Measurements from ENCODE around the gene DAB1.

DAB1 gene

DNA sequence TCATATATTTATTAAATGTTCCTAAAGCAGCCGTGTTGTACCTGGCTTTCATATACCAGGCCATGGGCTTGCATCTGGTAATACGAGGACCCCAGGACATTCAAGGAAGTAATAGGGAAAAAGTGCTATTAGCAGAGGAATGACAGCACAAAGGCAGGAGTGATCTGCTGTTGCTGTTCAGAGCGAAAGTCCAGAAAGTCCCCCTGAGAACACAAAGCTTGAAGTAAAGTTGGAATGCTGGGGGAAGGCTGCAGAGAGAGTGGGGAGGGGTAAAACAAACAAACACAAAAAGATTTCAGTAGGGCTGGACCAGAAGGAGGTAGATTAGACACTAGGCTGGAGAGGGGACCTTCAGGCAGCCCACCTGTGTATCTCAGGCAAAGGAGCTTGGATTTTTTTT lies 363.4 kb downstream of the DAB1 start:
- no peak overlapping the region for H3K9ac ChIP-seq
- H3K4me3 ChIP-seq (ENCODE audit: low read depth, low read length), result no peak overlapping the region
- no peaks in the 10 kb centered on the region for H3K27me3 ChIP-seq (ENCODE audit: control insufficient read depth, insufficient read depth, low read length)
- H3K36me3 ChIP-seq (ENCODE audit: control insufficient read depth, insufficient read depth, low read length), result no peaks in the 10 kb centered on the region
- no peak overlapping the region for H3K4me2 ChIP-seq (ENCODE audit: low read length)
- no peaks in the 10 kb centered on the region for H3K79me2 ChIP-seq
- no peaks in the 10 kb centered on the region for H3K9me3 ChIP-seq (ENCODE audit: control insufficient read depth, low read length)
- TF ChIP-seq CTCF (IDR thresholded peaks at IDR 0.05), result no peak
- H3K4me1 ChIP-seq, result no peaks in the 10 kb centered on the region
- no peak overlapping the region for H2AFZ ChIP-seq
- H3K27ac ChIP-seq, result no peak overlapping the region

DNA sequence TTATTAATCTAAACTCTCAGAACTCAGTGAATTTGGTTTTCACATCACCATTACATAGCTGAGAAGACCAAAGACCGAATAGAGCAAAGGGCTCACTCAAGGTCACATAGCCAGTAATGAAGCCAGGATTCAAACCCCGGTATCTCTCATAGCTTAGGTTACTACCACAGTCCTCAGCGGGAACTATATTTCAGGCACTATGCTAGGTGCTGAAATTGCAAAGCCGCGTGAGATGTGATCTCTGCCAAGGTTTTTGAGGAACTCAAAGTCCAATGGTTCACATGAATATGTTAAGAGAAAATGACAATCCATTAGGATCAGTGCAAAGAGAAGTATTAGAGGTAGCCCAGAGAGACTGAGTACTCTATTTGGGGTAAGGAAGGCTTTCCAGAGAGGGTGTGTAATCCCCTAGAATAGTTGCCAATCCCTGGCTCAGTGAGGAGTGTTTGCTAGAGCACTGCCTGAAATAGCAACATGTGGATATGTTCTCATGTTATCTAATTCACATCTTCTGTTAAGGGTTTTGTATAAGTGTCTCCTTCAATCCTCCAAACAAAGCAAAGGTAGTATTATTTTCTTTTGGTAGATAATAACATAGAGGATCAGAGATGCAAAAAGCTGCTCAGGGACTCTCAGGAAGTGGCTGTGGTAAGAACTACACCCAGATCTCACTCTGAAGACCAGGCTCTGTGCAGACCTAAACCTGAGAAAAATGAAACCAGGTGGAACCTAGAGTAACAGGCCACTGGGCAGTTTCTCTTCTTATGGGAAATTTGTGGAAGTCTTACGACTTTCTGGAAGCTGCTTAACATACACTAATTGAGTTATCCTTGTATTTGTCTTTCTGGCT lies 365.0 kb downstream of the DAB1 start:
- TF ChIP-seq CTCF (IDR thresholded peaks at IDR 0.05), result no peak
- Histone ChIP-seq H3K4me2 (ENCODE audit: low read length) (no peak overlapping the region), H3K4me3 (ENCODE audit: low read depth, low read length) (no peak overlapping the region), H3K36me3 (ENCODE audit: control insufficient read depth, insufficient read depth, low read length) (no peaks in the 10 kb centered on the region), H3K9me3 (ENCODE audit: control insufficient read depth, low read length) (no peaks in the 10 kb centered on the region), H3K27me3 (ENCODE audit: control insufficient read depth, insufficient read depth, low read length) (no peaks in the 10 kb centered on the region), H3K79me2 (no peaks in the 10 kb centered on the region), H3K9ac (no peak overlapping the region), H3K27ac (no peak overlapping the region), H3K4me1 (no peaks in the 10 kb centered on the region), H2AFZ (no peak overlapping the region)

GRCh38 chr1:57048856-57049255 lies 375.0 kb downstream of the DAB1 start:
- Histone ChIP-seq H3K27ac (no peak overlapping the region), H3K9ac (no peak overlapping the region), H3K4me3 (ENCODE audit: low read depth, low read length) (no peak overlapping the region), H3K4me2 (ENCODE audit: low read length) (no peak overlapping the region), H2AFZ (no peak overlapping the region), H3K4me1 (no peaks in the 10 kb centered on the region), H3K36me3 (ENCODE audit: control insufficient read depth, insufficient read depth, low read length) (no peaks in the 10 kb centered on the region), H3K9me3 (ENCODE audit: control insufficient read depth, low read length) (no peaks in the 10 kb centered on the region), H3K27me3 (ENCODE audit: control insufficient read depth, insufficient read depth, low read length) (no peaks in the 10 kb centered on the region), H3K79me2 (no peaks in the 10 kb centered on the region)
- TF ChIP-seq CTCF (IDR thresholded peaks at IDR 0.05), result no peak

- Histone ChIP-seq H3K36me3 (ENCODE audit: control insufficient read depth, insufficient read depth, low read length) (no peaks in the 10 kb centered on the region), H3K4me1 (no peaks in the 10 kb centered on the region), H3K9me3 (ENCODE audit: control insufficient read depth, low read length) (no peaks in the 10 kb centered on the region), H2AFZ (no peak overlapping the region), H3K27me3 (ENCODE audit: control insufficient read depth, insufficient read depth, low read length) (no peaks in the 10 kb centered on the region), H3K9ac (no peak overlapping the region), H3K4me3 (ENCODE audit: low read depth, low read length) (no peak overlapping the region), H3K27ac (no peak overlapping the region), H3K79me2 (no peaks in the 10 kb centered on the region), H3K4me2 (ENCODE audit: low read length) (no peak overlapping the region)
- TF ChIP-seq CTCF (IDR thresholded peaks at IDR 0.05), result no peak
Observed at GRCh38 chr1:57046462-57046861, 377.4 kb downstream of the DAB1 start.

DNA sequence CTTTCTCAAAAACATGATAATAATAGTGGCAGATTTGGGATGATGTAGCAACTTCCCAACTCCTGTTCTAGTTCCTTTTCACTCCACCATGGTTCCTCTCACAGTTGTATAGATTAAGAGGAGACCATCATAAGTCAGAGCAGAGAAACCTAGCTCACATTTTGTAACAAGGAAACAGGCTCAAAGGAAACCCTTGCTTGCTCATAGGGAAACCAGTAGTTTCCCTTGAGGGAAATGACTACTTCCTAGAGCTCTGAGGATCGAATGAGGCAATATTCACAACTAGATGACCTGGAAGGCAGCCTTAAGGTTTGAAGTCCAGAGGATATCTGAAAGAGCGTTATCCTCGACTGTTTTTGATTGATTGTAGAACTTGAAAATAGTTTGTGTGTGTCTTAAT lies 382.0 kb downstream of the DAB1 start:
- Histone ChIP-seq H3K9ac (no peak overlapping the region), H3K9me3 (ENCODE audit: control insufficient read depth, low read length) (no peaks in the 10 kb centered on the region), H2AFZ (no peak overlapping the region), H3K36me3 (ENCODE audit: control insufficient read depth, insufficient read depth, low read length) (no peaks in the 10 kb centered on the region), H3K4me3 (ENCODE audit: low read depth, low read length) (no peak overlapping the region), H3K27ac (no peak overlapping the region), H3K27me3 (ENCODE audit: control insufficient read depth, insufficient read depth, low read length) (no peaks in the 10 kb centered on the region), H3K4me2 (ENCODE audit: low read length) (no peak overlapping the region), H3K79me2 (no peaks in the 10 kb centered on the region), H3K4me1 (no peaks in the 10 kb centered on the region)
- no peak for TF ChIP-seq CTCF (IDR thresholded peaks at IDR 0.05)
